Measurements from ENCODE around the gene RPS29. TPM values are rescaled to one million over a fixed set of nuclear protein-coding genes. Genes with fewer than 3 reads are reported as not detected.

RPS29 gene
- total RNA-seq, 1 donor from 2014 or later: 2,119 TPM

GRCh38 chr14:49598485-49599300 is 12.5 kb upstream of the RPS29 start, which contains the start of gene LRR1:
TSS of gene LRR1 (plus strand) at chr14:49598940. CDS start at chr14:49599021, 81 bp downstream.
- DNase-seq (ENCODE audit: low read depth in 2 of 2): peak; percentile 51 to 86

GRCh38 chr14:49598189-49598484 is 12.0 kb upstream of the RPS29 start:
- DNase-seq (ENCODE audit: low read depth in 2 of 2): no peak

GRCh38 chr14:49594347-49595091 is 8.3 kb upstream of the RPS29 start:
- DNase-seq (ENCODE audit: low read depth in 2 of 2): peak in 1 of 2 donors; percentile 79

- DNase-seq (ENCODE audit: low read depth in 2 of 2): no peak
These were observed 6.8 kb upstream of the RPS29 start for GRCh38 chr14:49593016-49593415.

- DNase-seq (ENCODE audit: low read depth in 2 of 2): no peak
These were observed 3.2 kb upstream of the RPS29 start for GRCh38 chr14:49589387-49589786.

GRCh38 chr14:49586673-49587460 is 687 bp upstream of the RPS29 start:
- DNase-seq (ENCODE audit: low read depth in 2 of 2): peak; percentile 72 to 74

- peak in 1 of 2 donors; percentile 8 for DNase-seq (ENCODE audit: low read depth in 2 of 2)
These were observed 1.1 kb downstream of the RPS29 start for GRCh38 chr14:49584981-49585640.

GRCh38 chr14:49584058-49584457 is 2.1 kb downstream of the RPS29 start:
- no peak for DNase-seq (ENCODE audit: low read depth in 2 of 2)

GRCh38 chr14:49583629-49584028 is 2.6 kb downstream of the RPS29 start:
- DNase-seq (ENCODE audit: low read depth in 2 of 2): no peak

- no peak for DNase-seq (ENCODE audit: low read depth in 2 of 2)
These were observed 3.8 kb downstream of the RPS29 start for GRCh38 chr14:49582113-49582977.

- no peak for DNase-seq (ENCODE audit: low read depth in 2 of 2)
These were observed 4.7 kb downstream of the RPS29 start for GRCh38 chr14:49581209-49582112.

GRCh38 chr14:49579841-49580240 is 6.3 kb downstream of the RPS29 start:
- DNase-seq (ENCODE audit: low read depth in 2 of 2): no peak

GRCh38 chr14:49578141-49578540 is 8.0 kb downstream of the RPS29 start:
- no peak for DNase-seq (ENCODE audit: low read depth in 2 of 2)

- no peak for DNase-seq (ENCODE audit: low read depth in 2 of 2)
These were observed 12.1 kb downstream of the RPS29 start for GRCh38 chr14:49574038-49574437.

- DNase-seq (ENCODE audit: low read depth in 2 of 2): no peak
These were observed 16.9 kb downstream of the RPS29 start for GRCh38 chr14:49569281-49569680.

GRCh38 chr14:49566714-49567113 is 19.5 kb downstream of the RPS29 start:
- no peak for DNase-seq (ENCODE audit: low read depth in 2 of 2)

GRCh38 chr14:49559979-49560768 is 26.0 kb downstream of the RPS29 start:
- DNase-seq (ENCODE audit: low read depth in 2 of 2): no peak

- no peak for DNase-seq (ENCODE audit: low read depth in 2 of 2)
These were observed 32.3 kb downstream of the RPS29 start for GRCh38 chr14:49553892-49554291.

- no peak for DNase-seq (ENCODE audit: low read depth in 2 of 2)
These were observed 33.1 kb downstream of the RPS29 start for GRCh38 chr14:49553106-49553505.

Data from dermis microvascular lymphatic vessel endothelial cell (primary cell).